Measurements from ENCODE around the gene WNT6. TPM values are rescaled to one million over a fixed set of nuclear protein-coding genes. Genes with fewer than 3 reads are reported as not detected.

The WNT6 gene
- total RNA-seq, 2 donors from 2014 or later = 0.29 TPM; not detected in 1

DNA sequence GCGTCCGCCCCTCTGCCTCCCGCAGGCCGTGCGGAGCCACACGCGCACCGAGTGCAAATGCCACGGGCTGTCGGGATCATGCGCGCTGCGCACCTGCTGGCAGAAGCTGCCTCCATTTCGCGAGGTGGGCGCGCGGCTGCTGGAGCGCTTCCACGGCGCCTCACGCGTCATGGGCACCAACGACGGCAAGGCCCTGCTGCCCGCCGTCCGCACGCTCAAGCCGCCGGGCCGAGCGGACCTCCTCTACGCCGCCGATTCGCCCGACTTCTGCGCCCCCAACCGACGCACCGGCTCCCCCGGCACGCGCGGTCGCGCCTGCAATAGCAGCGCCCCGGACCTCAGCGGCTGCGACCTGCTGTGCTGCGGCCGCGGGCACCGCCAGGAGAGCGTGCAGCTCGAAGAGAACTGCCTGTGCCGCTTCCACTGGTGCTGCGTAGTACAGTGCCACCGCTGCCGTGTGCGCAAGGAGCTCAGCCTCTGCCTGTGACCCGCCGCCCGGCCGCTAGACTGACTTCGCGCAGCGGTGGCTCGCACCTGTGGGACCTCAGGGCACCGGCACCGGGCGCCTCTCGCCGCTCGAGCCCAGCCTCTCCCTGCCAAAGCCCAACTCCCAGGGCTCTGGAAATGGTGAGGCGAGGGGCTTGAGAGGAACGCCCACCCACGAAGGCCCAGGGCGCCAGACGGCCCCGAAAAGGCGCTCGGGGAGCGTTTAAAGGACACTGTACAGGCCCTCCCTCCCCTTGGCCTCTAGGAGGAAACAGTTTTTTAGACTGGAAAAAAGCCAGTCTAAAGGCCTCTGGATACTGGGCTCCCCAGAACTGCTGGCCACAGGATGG, 14.0 kb downstream of the WNT6 start:
- H3K27ac Mint-ChIP-seq = no peak overlapping the region
- no peak for ATAC-seq (replicated peaks)
- H3K36me3 Mint-ChIP-seq (ENCODE audit: low read depth) = peaks cover 7% of the 10 kb centered on the region
- peaks cover 14% of the 10 kb centered on the region for H3K4me1 Mint-ChIP-seq
- H3K9me3 Mint-ChIP-seq = no peaks in the 10 kb centered on the region
- peak overlapping the region; percentile 81 for H3K4me3 Mint-ChIP-seq
- H3K27me3 Mint-ChIP-seq = peaks cover 40% of the 10 kb centered on the region

- H3K27me3 Mint-ChIP-seq = peaks cover 29% of the 10 kb centered on the region
- no peak overlapping the region for H3K4me3 Mint-ChIP-seq
- peaks cover 20% of the 10 kb centered on the region for H3K4me1 Mint-ChIP-seq
- H3K27ac Mint-ChIP-seq = no peak overlapping the region
- no peaks in the 10 kb centered on the region for H3K9me3 Mint-ChIP-seq
- peaks cover 7% of the 10 kb centered on the region for H3K36me3 Mint-ChIP-seq (ENCODE audit: low read depth)
- ATAC-seq (replicated peaks) = no peak
These were observed 16.2 kb downstream of the WNT6 start for GRCh38 chr2:218875692-218876246.

DNA sequence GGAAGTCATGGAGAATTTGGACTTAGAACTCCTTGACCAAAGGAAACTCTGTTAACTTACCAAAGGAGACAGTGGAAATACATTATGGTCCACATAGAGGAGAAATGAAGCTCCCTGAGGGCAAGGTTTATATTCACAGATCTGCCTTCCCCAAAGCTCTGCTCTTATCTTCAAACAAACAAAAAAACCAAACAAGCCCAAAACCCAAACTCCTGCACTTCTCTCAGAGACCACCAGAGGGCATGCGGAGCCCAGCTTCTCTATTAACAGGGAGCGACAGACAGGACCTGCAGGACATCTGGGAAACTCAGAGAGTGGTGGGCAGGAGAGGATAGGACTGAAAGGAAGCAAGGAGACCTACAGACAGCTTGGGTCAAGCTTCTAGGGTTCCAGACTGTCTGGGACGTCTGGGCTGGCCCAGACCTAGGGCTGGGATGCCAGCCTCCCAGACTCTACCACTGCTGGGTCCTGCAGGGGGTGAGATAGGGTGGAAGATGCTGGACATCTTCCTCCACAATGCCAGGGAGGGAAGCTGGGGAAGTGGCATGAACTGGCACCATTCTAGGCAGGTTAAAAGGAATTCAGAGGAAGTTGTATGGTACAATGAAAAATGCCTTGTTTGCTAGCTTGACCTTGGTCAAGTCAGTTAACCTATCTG, 17.1 kb downstream of the WNT6 start:
- Mint-ChIP-seq H3K4me1 (peaks cover 17% of the 10 kb centered on the region), H3K27me3 (peaks cover 26% of the 10 kb centered on the region), H3K27ac (no peak overlapping the region), H3K4me3 (no peak overlapping the region), H3K36me3 (ENCODE audit: low read depth) (peaks cover 16% of the 10 kb centered on the region), H3K9me3 (no peaks in the 10 kb centered on the region)
- ATAC-seq (replicated peaks) = no peak

GRCh38 chr2:218877331-218877730, 17.7 kb downstream of the WNT6 start:
- Mint-ChIP-seq H3K36me3 (ENCODE audit: low read depth) (peaks cover 16% of the 10 kb centered on the region), H3K27ac (no peak overlapping the region), H3K9me3 (no peaks in the 10 kb centered on the region), H3K4me1 (peaks cover 11% of the 10 kb centered on the region), H3K4me3 (no peak overlapping the region), H3K27me3 (peaks cover 20% of the 10 kb centered on the region)
- no peak for ATAC-seq (replicated peaks)

GRCh38 chr2:218877891-218878290, 18.3 kb downstream of the WNT6 start:
- peaks cover 15% of the 10 kb centered on the region for H3K27me3 Mint-ChIP-seq
- H3K27ac Mint-ChIP-seq = no peak overlapping the region
- H3K4me3 Mint-ChIP-seq = no peak overlapping the region
- peaks cover 15% of the 10 kb centered on the region for H3K4me1 Mint-ChIP-seq
- H3K36me3 Mint-ChIP-seq (ENCODE audit: low read depth) = peaks cover 21% of the 10 kb centered on the region
- no peak for ATAC-seq (replicated peaks)
- H3K9me3 Mint-ChIP-seq = no peaks in the 10 kb centered on the region

- Mint-ChIP-seq H3K4me1 (peaks cover 18% of the 10 kb centered on the region), H3K27me3 (peaks cover 11% of the 10 kb centered on the region), H3K27ac (no peak overlapping the region), H3K9me3 (no peaks in the 10 kb centered on the region), H3K4me3 (no peak overlapping the region), H3K36me3 (ENCODE audit: low read depth) (peaks cover 26% of the 10 kb centered on the region)
- no peak for ATAC-seq (replicated peaks)
These were observed 18.9 kb downstream of the WNT6 start for GRCh38 chr2:218878486-218878885.

GRCh38 chr2:218878926-218879761, 19.5 kb downstream of the WNT6 start:
- Mint-ChIP-seq H3K4me1 (peaks cover 18% of the 10 kb centered on the region), H3K4me3 (peak overlapping the region; percentile 83), H3K27ac (peak overlapping the region; percentile 59), H3K36me3 (ENCODE audit: low read depth) (peaks cover 28% of the 10 kb centered on the region), H3K27me3 (peaks cover 10% of the 10 kb centered on the region), H3K9me3 (no peaks in the 10 kb centered on the region)
- ATAC-seq (replicated peaks) = no peak

DNA sequence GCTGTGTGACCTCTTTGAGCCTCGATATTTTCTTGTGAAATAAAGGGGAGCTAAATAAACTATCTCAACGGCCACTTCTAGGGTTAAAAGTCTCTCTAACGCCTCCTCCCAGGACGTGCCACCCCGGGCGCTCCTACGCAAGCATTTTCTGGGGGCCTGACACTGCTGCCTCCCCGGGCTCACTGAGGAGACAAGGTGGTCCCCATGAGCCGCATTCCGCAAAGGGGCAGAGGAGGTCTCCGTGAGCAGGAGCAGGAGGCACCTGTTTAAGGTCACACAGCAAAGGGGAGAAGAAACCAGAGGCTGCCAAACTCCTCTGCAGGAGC, 20.1 kb downstream of the WNT6 start:
- Mint-ChIP-seq H3K27me3 (peaks cover 4% of the 10 kb centered on the region), H3K4me3 (peak overlapping the region; percentile 83), H3K36me3 (ENCODE audit: low read depth) (peaks cover 34% of the 10 kb centered on the region), H3K27ac (peak overlapping the region; percentile 59), H3K9me3 (no peaks in the 10 kb centered on the region), H3K4me1 (peaks cover 22% of the 10 kb centered on the region)
- no peak for ATAC-seq (replicated peaks)

DNA sequence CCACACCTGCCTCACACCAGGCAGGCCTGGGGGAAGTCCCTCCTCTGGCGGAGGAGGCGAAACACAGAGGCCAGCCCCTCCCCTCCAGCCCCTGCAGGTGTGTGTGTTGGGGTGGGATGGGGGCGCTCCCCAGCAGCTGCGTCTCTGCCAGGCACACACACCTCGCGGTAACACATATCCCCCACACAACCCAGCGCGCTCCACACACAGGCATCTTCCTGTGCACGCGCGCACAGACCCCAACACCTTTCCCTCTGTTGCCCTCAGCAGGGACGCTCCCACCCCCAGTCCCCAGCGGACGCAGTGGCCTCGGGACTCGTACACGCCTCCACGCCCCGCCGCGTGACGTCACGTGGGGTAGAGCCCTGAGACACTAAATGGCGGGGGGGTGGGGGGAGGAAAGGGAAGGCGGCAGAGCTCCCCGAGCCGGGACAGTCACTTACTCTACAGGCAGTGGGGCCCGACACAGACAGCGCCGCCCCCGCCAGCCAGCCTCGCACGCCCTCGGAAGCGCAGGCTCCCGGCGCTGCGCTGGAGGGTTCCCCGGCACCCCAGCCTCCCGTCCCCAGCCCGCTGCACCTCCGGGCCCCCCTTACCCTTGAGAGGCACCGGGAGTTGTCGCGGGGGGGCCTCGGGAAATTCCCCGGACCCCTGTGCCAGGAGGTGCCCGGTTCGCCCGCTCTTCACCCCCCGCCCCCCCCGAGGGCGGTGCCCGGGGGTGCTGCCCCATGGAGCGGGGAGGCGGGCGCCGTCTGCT, 20.7 kb downstream of the WNT6 start, which contains the start of gene WNT10A:
Gene WNT10A, plus strand, starts transcription at position 751 of the 757 bp plus-strand sequence. CDS start 144 bp downstream, outside the sequence.
- no peaks in the 10 kb centered on the region for H3K9me3 Mint-ChIP-seq
- H3K27ac Mint-ChIP-seq = peak within 1 kb of the TSS; percentile 81
- peaks cover 39% of the 10 kb centered on the region for H3K36me3 Mint-ChIP-seq (ENCODE audit: low read depth)
- H3K4me3 Mint-ChIP-seq = peak within 1 kb of the TSS; percentile 83
- ATAC-seq (replicated peaks) = peak; percentile 75
- H3K27me3 Mint-ChIP-seq = peaks cover 3% of the 10 kb centered on the region
- peaks cover 27% of the 10 kb centered on the region for H3K4me1 Mint-ChIP-seq

- H3K27me3 Mint-ChIP-seq = peaks cover under 1% of the 10 kb centered on the region
These were observed 21.4 kb downstream of the WNT6 start for GRCh38 chr2:218880859-218881594.

GRCh38 chr2:218881744-218882460, 22.3 kb downstream of the WNT6 start:
- peak overlapping the region; percentile 67 for H3K4me3 Mint-ChIP-seq
- H3K36me3 Mint-ChIP-seq (ENCODE audit: low read depth) = peaks cover 51% of the 10 kb centered on the region
- H3K27ac Mint-ChIP-seq = no peak overlapping the region

More at GRCh38 chr2:218880859-218881594, 21.4 kb downstream of the WNT6 start:
- Mint-ChIP-seq H3K4me3 (peak overlapping the region; percentile 67), H3K27ac (peak overlapping the region; percentile 81), H3K4me1 (peaks cover 33% of the 10 kb centered on the region), H3K9me3 (no peaks in the 10 kb centered on the region), H3K36me3 (ENCODE audit: low read depth) (peaks cover 47% of the 10 kb centered on the region)
- no peak for ATAC-seq (replicated peaks)

DNA sequence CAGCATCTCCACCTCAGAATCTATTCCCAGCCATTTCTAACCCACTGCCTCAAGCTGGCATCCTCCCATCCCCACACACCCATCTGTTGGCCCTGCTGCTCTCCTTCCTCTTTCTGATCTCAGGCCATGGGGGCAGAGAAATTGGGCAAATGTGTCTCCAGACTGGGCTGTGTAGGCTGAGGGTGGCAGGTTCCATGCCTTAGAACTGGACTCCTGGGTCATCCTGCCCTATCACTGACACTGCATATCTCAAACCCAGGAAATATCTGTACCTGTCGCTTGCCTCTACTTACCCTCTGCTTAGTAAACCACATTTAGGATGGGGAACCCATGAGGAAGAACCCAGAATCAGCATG, 22.8 kb downstream of the WNT6 start:
- H3K4me1 Mint-ChIP-seq = peaks cover 32% of the 10 kb centered on the region
- H3K9me3 Mint-ChIP-seq = no peaks in the 10 kb centered on the region
- no peaks in the 10 kb centered on the region for H3K27me3 Mint-ChIP-seq
- peak overlapping the region; percentile 67 for H3K4me3 Mint-ChIP-seq
- H3K36me3 Mint-ChIP-seq (ENCODE audit: low read depth) = peaks cover 51% of the 10 kb centered on the region
- H3K27ac Mint-ChIP-seq = no peak overlapping the region
- ATAC-seq (replicated peaks) = no peak

More at GRCh38 chr2:218881744-218882460, 22.3 kb downstream of the WNT6 start:
- H3K4me1 Mint-ChIP-seq = peaks cover 33% of the 10 kb centered on the region
- no peaks in the 10 kb centered on the region for H3K27me3 Mint-ChIP-seq
- ATAC-seq (replicated peaks) = no peak
- no peaks in the 10 kb centered on the region for H3K9me3 Mint-ChIP-seq

All from activated T-helper 17 cell treated with anti-CD3 and anti-CD28 coated beads, Interleukin-2, amount 50 U/mL, for 72 hours (primary cell).